ENCODE measurements around the gene TBR1. TPM values are rescaled to one million over a fixed set of nuclear protein-coding genes. Genes with fewer than 3 reads are reported as not detected.

The TBR1 gene
- total RNA-seq, 1 experiment from 2014 or later, result not detected

DNA sequence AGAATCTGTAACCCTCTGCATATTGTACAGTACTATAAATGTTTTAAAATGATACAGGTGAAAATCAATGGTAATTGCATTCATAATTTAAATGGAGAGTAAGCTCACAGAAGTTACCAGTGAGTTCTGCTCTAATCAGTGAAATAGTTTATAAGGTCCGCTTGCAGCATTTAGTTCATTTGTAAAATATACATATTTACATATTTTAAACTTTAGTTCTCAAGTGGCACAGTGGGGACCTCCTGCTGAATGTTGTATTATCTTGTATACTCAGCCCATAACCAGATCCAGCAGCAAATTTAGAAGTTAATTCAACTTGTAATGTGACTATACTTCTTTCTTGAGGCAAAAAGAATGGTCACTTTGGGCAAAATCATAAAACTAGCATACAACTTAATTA lies 41.7 kb upstream of the TBR1 start:
- no peaks in the 10 kb centered on the region for H4K20me1 ChIP-seq (ENCODE audit: insufficient read depth)
- no TSS peak for BruUV-seq (replicated peaks)
- H2AFZ ChIP-seq, result no peak overlapping the region
- H3F3A ChIP-seq (ENCODE audit: insufficient read depth, low read depth), result no peaks in the 10 kb centered on the region
- intact Hi-C loops (cut with micrococcal nuclease; ENCODE audit: unreplicated experiment), result no loop called here
- no peak for DNase-seq
- peaks cover 17% of the 10 kb centered on the region; the same call in 1 of the 2 replicates for H3K36me3 ChIP-seq (ENCODE audit: low read depth)
- H3K9me3 ChIP-seq (ENCODE audit: insufficient read depth, low read depth), result no peaks in the 10 kb centered on the region
- peaks cover 14% of the 10 kb centered on the region for H3K4me1 ChIP-seq (replicated peaks; ENCODE audit: insufficient read depth)
- no peaks in the 10 kb centered on the region for H3K9me2 ChIP-seq (ENCODE audit: insufficient read depth)
- ChIA-PET CTCF (no interaction called here), POLR2A (ENCODE audit: unreplicated experiment) (interaction anchor here (0.8 kb wide), 1 partner anchor 344 kb away, joined by 15 read pairs; no protein-coding TSS in a partner anchor)
- TF ChIP-seq EZH2 (IDR thresholded peaks at IDR 0.05; ENCODE audit: low read depth) (no peak), CTCF (conservative IDR thresholded peaks at IDR 0.05) (no peak)
- no peak overlapping the region for H3K4me3 ChIP-seq
- H3K79me2 ChIP-seq (ENCODE audit: low read depth), result 0 out of 2 replicates have a peak, but pooled peaks cover 3% of the 10 kb centered on the region
- no peak overlapping the region for H3K4me2 ChIP-seq
- H3K27ac ChIP-seq, result no peak overlapping the region
- H3K27me3 ChIP-seq (ENCODE audit: insufficient read depth, low read depth), result no peaks in the 10 kb centered on the region

GRCh38 chr2:161379740-161380139 lies 36.4 kb upstream of the TBR1 start:
- H3F3A ChIP-seq (ENCODE audit: insufficient read depth, low read depth), result no peaks in the 10 kb centered on the region
- CTCF ChIA-PET, result no interaction called here
- intact Hi-C loops (cut with micrococcal nuclease; ENCODE audit: unreplicated experiment), result no loop called here
- DNase-seq, result no peak
- H2AFZ ChIP-seq, result no peak overlapping the region
- no peaks in the 10 kb centered on the region for H4K20me1 ChIP-seq (ENCODE audit: insufficient read depth)
- H3K27me3 ChIP-seq (ENCODE audit: insufficient read depth, low read depth), result no peaks in the 10 kb centered on the region
- BruUV-seq (replicated peaks), result no TSS peak
- no peaks in the 10 kb centered on the region for H3K4me1 ChIP-seq (replicated peaks; ENCODE audit: insufficient read depth)
- no peak for TF ChIP-seq EZH2 (IDR thresholded peaks at IDR 0.05; ENCODE audit: low read depth)
- TF ChIP-seq CTCF (conservative IDR thresholded peaks at IDR 0.05), result no peak
- H3K36me3 ChIP-seq (ENCODE audit: low read depth), result no peaks in the 10 kb centered on the region
- POLR2A ChIA-PET (ENCODE audit: unreplicated experiment), result no interaction called here
- no peak overlapping the region for H3K4me3 ChIP-seq
- 0 out of 2 replicates have a peak, but pooled peaks cover 3% of the 10 kb centered on the region for H3K79me2 ChIP-seq (ENCODE audit: low read depth)
- no peak overlapping the region for H3K4me2 ChIP-seq
- H3K9me2 ChIP-seq (ENCODE audit: insufficient read depth), result no peaks in the 10 kb centered on the region
- no peaks in the 10 kb centered on the region for H3K9me3 ChIP-seq (ENCODE audit: insufficient read depth, low read depth)
- no peak overlapping the region for H3K27ac ChIP-seq

- Histone ChIP-seq H4K20me1 (ENCODE audit: insufficient read depth) (no peaks in the 10 kb centered on the region), H3K4me2 (no peak overlapping the region), H3K79me2 (ENCODE audit: low read depth) (no peaks in the 10 kb centered on the region), H3K4me3 (no peak overlapping the region), H3K36me3 (ENCODE audit: low read depth) (no peaks in the 10 kb centered on the region; the same call in 1 of the 2 replicates), H2AFZ (no peak overlapping the region), H3K9me3 (ENCODE audit: insufficient read depth, low read depth) (no peaks in the 10 kb centered on the region), H3K27ac (no peak overlapping the region), H3K27me3 (ENCODE audit: insufficient read depth, low read depth) (no peaks in the 10 kb centered on the region), H3K9me2 (ENCODE audit: insufficient read depth) (no peaks in the 10 kb centered on the region), H3F3A (ENCODE audit: insufficient read depth, low read depth) (no peaks in the 10 kb centered on the region), H3K4me1 (replicated peaks; ENCODE audit: insufficient read depth) (no peaks in the 10 kb centered on the region)
- intact Hi-C loops (cut with micrococcal nuclease; ENCODE audit: unreplicated experiment), result no loop called here
- BruUV-seq (replicated peaks), result no TSS peak
- CTCF ChIA-PET, result no interaction called here
- DNase-seq, result no peak
- POLR2A ChIA-PET (ENCODE audit: unreplicated experiment), result no interaction called here
- TF ChIP-seq EZH2 (IDR thresholded peaks at IDR 0.05; ENCODE audit: low read depth), result no peak
- TF ChIP-seq CTCF (conservative IDR thresholded peaks at IDR 0.05), result no peak
These were observed 34.6 kb upstream of the TBR1 start for GRCh38 chr2:161381546-161381945.
